Hepatocyte (in vitro differentiated cells): Measurements from ENCODE around the gene KIF26B.

Experiments used
- EZH2 ChIP-seq: fragments of 200-600 bp; sonication (generic); IDR thresholded peaks from 2 replicates; pipeline ENCODE4 v1.6.1; 2016; ENCODE audit warnings: antibody characterized with exemption, mild to moderate bottlenecking, borderline replicate concordance
- EZH2phosphoT487 ChIP-seq: fragments of 200-600 bp; sonication (generic); IDR thresholded peaks from one replicate; pipeline ENCODE4 v1.6.1; 2018; ENCODE audit warnings: antibody characterized with exemption, mild to moderate bottlenecking, low read depth, moderate library complexity; ENCODE audit not compliant: unreplicated experiment, severe bottlenecking
- TF ChIP-seq, protein P1 (sequence below): fragments of 200-600 bp; sonication (generic); IDR thresholded peaks from 2 replicates; pipeline ENCODE4 v1.5.1; 2016; ENCODE audit warnings: antibody characterized with exemption, mild to moderate bottlenecking; ENCODE audit not compliant: poor library complexity

DNA sequence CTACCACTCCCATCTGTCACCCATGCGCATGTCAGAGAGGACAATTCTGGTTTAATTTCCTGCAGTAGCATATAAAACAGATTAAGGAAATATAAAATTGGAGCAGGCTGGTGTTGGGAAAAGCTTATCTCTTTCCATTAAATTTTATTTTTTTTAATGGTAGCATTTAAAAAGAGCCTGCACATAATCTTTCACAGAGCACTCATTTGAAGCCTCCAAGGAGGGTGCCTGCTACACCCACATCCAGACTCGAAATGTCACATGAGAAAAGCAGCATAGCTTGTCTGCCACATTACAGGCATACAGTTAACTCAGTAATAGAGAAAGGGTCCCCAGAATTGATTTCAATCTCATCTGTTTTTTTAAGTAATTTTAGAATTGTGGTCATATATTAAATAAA lies 599.0 kb downstream of the KIF26B start:
- TF ChIP-seq, protein P1, sequence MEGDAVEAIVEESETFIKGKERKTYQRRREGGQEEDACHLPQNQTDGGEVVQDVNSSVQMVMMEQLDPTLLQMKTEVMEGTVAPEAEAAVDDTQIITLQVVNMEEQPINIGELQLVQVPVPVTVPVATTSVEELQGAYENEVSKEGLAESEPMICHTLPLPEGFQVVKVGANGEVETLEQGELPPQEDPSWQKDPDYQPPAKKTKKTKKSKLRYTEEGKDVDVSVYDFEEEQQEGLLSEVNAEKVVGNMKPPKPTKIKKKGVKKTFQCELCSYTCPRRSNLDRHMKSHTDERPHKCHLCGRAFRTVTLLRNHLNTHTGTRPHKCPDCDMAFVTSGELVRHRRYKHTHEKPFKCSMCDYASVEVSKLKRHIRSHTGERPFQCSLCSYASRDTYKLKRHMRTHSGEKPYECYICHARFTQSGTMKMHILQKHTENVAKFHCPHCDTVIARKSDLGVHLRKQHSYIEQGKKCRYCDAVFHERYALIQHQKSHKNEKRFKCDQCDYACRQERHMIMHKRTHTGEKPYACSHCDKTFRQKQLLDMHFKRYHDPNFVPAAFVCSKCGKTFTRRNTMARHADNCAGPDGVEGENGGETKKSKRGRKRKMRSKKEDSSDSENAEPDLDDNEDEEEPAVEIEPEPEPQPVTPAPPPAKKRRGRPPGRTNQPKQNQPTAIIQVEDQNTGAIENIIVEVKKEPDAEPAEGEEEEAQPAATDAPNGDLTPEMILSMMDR: no peak
- TF ChIP-seq EZH2 (no peak), EZH2phosphoT487 (no peak)
